Nephron (organoid): ENCODE results near the gene THOC5.

Experiments used
- H3K27ac Mint-ChIP-seq, 3 experiments: 2 replicates each; pipeline ENCODE4 v1.8.0; 2020; ENCODE audit warnings: mixed read lengths in 3 of 3, mild to moderate bottlenecking in 2 of 3, moderate library complexity in 1 of 3
- H3K27me3 Mint-ChIP-seq: 2 replicates; pipeline ENCODE4 v1.8.0; 2021; ENCODE audit warnings: low read depth, mild to moderate bottlenecking, moderate library complexity, mixed read lengths
- H3K36me3 Mint-ChIP-seq: 2 replicates; pipeline ENCODE4 v1.8.0; 2020; ENCODE audit warnings: low read depth, mixed read lengths
- H3K4me1 Mint-ChIP-seq: 2 replicates; pipeline ENCODE4 v1.8.0; 2020; ENCODE audit warnings: mixed read lengths
- H3K4me3 Mint-ChIP-seq, 3 experiments: 2 replicates each; pipeline ENCODE4 v1.8.0; 2020; ENCODE audit warnings: mild to moderate bottlenecking in 3 of 3, mixed read lengths in 3 of 3, moderate library complexity in 2 of 3
- H3K9me3 Mint-ChIP-seq: 2 replicates; pipeline ENCODE4 v1.8.0; 2020; ENCODE audit warnings: mixed read lengths
- CTCF ChIP-seq, 3 experiments: fragments of 200-600 bp; sonication (generic); IDR thresholded peaks; one replicate each; pipeline ENCODE4 v1.5.0; 2021; ENCODE audit warnings: antibody characterized with exemption in 3 of 3; ENCODE audit not compliant: unreplicated experiment in 3 of 3

THOC5 gene

DNA sequence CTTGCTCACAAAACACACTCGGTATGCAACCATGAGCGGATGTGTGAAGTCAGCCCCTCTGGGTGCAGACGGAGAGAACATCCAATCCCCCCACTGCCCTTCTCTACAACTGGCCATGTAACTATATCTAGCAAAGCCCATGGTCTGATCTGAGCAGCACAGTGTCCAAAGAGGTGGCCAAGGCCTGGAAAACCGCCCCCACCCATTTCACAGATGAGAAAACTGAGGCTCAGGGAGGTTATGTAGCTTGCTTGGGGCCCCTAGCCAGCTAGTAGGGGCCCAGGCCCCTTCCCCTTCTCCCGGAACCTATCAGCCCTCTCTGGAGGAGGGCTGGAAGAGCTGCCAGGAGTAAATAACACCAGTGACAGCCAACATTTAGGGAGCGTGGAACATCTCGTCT lies 89.0 kb downstream of the THOC5 start:
- H3K27ac Mint-ChIP-seq, result no peak overlapping the region
- no peak for TF ChIP-seq CTCF (IDR thresholded peaks at IDR 0.05; ENCODE audit: unreplicated experiment in 3 of 3)

GRCh38 chr22:29463629-29464028 lies 89.9 kb downstream of the THOC5 start:
- no peaks in the 10 kb centered on the region for H3K36me3 Mint-ChIP-seq
- no peak overlapping the region for H3K4me3 Mint-ChIP-seq
- H3K4me1 Mint-ChIP-seq, result no peaks in the 10 kb centered on the region
- no peaks in the 10 kb centered on the region for H3K9me3 Mint-ChIP-seq
- TF ChIP-seq CTCF (IDR thresholded peaks at IDR 0.05; ENCODE audit: unreplicated experiment in 3 of 3), result no peak
- peaks cover 28% of the 10 kb centered on the region for H3K27me3 Mint-ChIP-seq
- H3K27ac Mint-ChIP-seq, result no peak overlapping the region

More for the DNA sequence above, 89.0 kb downstream of the THOC5 start:
- Mint-ChIP-seq H3K4me3 (no peak overlapping the region), H3K36me3 (no peaks in the 10 kb centered on the region), H3K27me3 (peaks cover 36% of the 10 kb centered on the region), H3K9me3 (no peaks in the 10 kb centered on the region), H3K4me1 (no peaks in the 10 kb centered on the region)

DNA sequence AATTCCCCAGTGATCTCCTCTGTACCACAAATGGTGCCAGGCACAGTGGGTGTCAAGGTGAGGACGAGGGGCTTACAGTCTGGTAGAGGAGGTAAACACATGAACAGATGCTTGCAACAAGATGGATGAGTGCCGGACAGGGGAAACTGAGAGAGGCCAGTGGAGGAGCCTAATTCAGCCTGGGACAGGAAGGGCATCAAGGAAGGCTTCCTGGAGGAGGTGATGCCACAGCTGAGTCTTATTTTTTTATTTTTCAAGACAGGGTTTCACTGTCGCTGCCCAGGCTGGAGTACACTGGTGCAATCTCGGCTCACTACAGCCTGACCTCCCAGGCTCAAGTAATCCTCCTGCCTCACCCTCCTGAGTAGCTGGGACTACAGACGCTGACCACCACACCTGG lies 92.3 kb downstream of the THOC5 start:
- H3K27me3 Mint-ChIP-seq, result peaks cover 10% of the 10 kb centered on the region
- H3K27ac Mint-ChIP-seq, result no peak overlapping the region
- H3K4me3 Mint-ChIP-seq, result no peak overlapping the region
- H3K4me1 Mint-ChIP-seq, result peaks cover 15% of the 10 kb centered on the region
- TF ChIP-seq CTCF (IDR thresholded peaks at IDR 0.05; ENCODE audit: unreplicated experiment in 3 of 3), result no peak
- no peaks in the 10 kb centered on the region for H3K9me3 Mint-ChIP-seq
- no peaks in the 10 kb centered on the region for H3K36me3 Mint-ChIP-seq

DNA sequence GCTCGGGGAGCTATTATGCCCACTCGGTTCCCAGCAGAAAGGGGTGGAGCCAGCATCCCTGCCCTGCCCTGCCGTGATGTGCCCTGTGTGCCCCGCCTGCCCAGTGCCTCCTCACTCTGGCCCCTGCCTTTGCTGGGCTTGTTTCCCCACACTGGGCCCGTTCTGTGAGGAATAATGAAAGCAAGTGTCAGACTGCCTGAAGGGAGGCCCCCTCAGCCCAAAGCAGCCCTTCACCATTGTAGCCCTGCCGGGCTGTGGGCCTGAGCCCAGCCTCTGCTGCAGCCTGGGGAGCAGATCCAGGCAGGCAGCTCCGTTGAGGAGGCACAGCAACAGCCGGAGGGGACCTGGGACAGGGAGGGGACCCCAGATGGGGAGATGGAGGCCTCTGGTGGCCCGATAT lies 93.8 kb downstream of the THOC5 start:
- no peak overlapping the region for H3K4me3 Mint-ChIP-seq
- H3K27ac Mint-ChIP-seq, result no peak overlapping the region
- no peaks in the 10 kb centered on the region for H3K9me3 Mint-ChIP-seq
- H3K36me3 Mint-ChIP-seq, result no peaks in the 10 kb centered on the region
- no peak for TF ChIP-seq CTCF (IDR thresholded peaks at IDR 0.05; ENCODE audit: unreplicated experiment in 3 of 3)
- peaks cover 19% of the 10 kb centered on the region for H3K4me1 Mint-ChIP-seq
- peaks cover 6% of the 10 kb centered on the region for H3K27me3 Mint-ChIP-seq

- H3K36me3 Mint-ChIP-seq, result no peaks in the 10 kb centered on the region
- H3K9me3 Mint-ChIP-seq, result no peaks in the 10 kb centered on the region
- no peak overlapping the region for H3K4me3 Mint-ChIP-seq
- H3K27ac Mint-ChIP-seq, result no peak overlapping the region
- TF ChIP-seq CTCF (IDR thresholded peaks at IDR 0.05; ENCODE audit: unreplicated experiment in 3 of 3), result no peak
- H3K27me3 Mint-ChIP-seq, result peaks cover 4% of the 10 kb centered on the region
- peaks cover 23% of the 10 kb centered on the region for H3K4me1 Mint-ChIP-seq
Observed at GRCh38 chr22:29458551-29458950, 95.0 kb downstream of the THOC5 start.

DNA sequence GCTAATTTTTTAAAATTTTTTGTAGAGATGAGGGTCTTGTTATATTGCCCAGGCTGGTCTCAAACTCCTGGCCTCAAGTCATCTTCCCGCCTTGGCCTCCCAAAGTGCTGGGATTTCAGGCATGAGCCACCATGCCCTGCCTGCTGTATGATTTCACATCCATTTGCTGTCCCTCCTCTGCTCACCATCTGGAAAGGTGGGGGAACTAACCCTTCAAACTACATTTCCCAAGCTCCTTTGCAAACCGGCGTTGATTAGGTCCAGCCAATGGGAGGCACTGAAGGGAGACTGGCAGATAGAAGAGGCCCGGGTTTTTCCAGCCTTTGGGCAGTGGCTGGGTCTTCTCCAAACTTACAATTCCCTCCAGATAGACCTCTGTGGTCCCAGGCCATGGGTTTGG lies 95.8 kb downstream of the THOC5 start:
- H3K4me3 Mint-ChIP-seq, result no peak overlapping the region

More for the DNA sequence above, 95.8 kb downstream of the THOC5 start:
- no peak for TF ChIP-seq CTCF (IDR thresholded peaks at IDR 0.05; ENCODE audit: unreplicated experiment in 3 of 3)
- no peaks in the 10 kb centered on the region for H3K36me3 Mint-ChIP-seq
- H3K9me3 Mint-ChIP-seq, result no peaks in the 10 kb centered on the region
- H3K27ac Mint-ChIP-seq, result peak overlapping the region; percentile 94 to 96 (median 95)
- H3K27me3 Mint-ChIP-seq, result peaks cover 2% of the 10 kb centered on the region
- peaks cover 23% of the 10 kb centered on the region for H3K4me1 Mint-ChIP-seq
